GM18868 (cell line): ENCODE data around the gene UNC119B.
"Not testable (repeated sequence)": the region's sequence is repeated elsewhere in the genome, so short reads cannot be mapped to it uniquely, and the experiment has no call there.

Experiments
- ATAC-seq: cut with Tn5 transposase; IDR thresholded peaks from one replicate; pipeline ENCODE4 v1.9.1; 2021; ENCODE audit warnings: mild to moderate bottlenecking, moderate library complexity; ENCODE audit not compliant: unreplicated experiment

Gene UNC119B

DNA sequence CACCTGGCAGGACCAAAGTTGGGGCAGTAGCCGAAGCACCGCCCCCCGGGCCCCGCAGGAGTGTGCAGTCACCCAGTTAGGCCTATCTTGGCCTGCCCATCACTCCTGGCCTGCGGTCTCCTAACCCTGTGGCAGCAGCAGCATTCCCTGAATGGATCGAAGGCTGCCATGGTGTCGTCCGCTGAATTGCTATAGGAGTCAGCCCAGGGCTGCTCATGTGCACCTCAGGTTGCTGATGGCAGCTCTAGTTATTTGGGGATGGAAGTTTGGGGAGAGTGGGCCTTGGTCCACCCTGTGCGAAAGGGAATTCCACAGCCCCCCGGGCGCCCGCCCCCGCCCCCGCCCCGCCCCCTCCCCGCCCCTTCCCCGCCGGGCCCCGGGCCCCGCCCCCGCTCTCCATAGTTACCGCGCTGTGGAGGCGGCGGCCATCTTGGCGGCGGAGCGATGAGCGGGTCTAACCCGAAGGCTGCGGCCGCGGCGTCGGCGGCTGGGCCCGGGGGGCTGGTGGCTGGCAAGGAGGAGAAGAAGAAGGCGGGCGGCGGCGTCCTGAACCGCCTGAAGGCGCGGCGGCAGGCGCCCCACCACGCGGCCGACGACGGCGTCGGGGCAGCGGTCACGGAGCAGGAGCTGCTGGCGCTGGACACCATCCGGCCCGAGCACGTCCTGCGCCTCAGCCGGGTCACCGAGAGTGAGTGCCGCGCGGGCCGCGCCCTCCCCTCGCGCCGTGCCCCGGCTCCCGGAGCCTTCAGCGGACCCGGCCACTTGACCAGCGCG lies at the start of gene UNC119B:
Gene UNC119B, plus strand, starts transcription at position 428 of the 774 bp plus-strand sequence. Its CDS starts 17 bp downstream, at position 445.
- peak; percentile 71 for ATAC-seq

DNA sequence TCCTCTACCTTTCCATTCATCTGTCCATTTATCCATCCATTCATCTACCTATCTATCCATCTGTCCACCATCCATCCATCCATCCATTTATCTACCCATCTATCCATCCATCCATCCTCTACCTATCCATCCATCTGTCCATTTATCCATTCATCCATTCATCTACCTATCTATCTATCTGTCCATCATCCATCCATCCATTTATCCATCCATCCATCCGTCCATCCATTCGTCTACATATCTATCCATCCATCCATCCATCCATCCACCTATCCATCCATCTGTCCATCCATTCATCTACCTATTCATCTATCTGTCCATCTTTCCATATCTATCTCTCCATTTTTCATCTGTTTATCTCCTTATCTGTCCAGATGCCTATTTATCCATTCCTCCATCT lies 48.8 kb upstream of the UNC119B start:
- no peak for ATAC-seq

DNA sequence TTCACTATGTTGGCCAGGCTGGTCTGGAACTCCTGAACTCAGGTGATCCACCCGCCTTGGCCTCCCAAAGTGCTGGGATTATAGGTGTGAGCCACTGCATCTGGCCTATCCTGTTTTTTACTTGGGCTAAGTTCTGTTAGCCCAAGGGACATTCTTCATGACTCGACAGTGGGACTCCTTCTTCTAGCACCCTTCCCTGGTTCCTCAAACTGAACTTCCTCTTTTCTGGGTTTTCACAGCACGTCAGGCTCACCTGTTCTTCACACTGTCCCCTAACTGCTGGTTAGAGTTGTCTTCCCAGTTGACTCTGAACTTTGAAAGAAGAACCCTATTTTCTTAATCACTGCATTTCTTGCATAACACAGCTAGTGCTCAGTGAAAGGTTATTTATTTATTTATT lies 47.4 kb upstream of the UNC119B start:
- peak; percentile 84 for ATAC-seq

DNA sequence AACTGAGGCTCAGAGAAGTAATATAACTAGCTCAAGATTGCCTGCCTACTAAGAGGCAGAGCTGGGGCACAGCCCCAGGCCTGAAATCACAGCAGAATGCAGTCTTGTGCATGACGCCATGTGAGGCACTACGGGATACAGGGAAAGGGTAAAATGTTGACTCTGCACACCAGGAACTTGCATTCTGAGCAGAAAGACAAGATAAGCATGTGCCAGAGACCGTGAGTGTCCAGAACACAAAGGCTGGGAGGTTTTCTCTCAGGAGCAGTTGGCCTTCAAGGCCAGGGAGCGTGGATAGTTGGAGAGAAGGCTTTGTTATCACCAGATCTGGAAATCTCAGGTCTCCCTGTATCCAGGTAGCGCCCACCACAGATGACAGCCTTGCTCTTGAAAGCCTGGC lies 46.5 kb upstream of the UNC119B start:
- ATAC-seq, result no peak

DNA sequence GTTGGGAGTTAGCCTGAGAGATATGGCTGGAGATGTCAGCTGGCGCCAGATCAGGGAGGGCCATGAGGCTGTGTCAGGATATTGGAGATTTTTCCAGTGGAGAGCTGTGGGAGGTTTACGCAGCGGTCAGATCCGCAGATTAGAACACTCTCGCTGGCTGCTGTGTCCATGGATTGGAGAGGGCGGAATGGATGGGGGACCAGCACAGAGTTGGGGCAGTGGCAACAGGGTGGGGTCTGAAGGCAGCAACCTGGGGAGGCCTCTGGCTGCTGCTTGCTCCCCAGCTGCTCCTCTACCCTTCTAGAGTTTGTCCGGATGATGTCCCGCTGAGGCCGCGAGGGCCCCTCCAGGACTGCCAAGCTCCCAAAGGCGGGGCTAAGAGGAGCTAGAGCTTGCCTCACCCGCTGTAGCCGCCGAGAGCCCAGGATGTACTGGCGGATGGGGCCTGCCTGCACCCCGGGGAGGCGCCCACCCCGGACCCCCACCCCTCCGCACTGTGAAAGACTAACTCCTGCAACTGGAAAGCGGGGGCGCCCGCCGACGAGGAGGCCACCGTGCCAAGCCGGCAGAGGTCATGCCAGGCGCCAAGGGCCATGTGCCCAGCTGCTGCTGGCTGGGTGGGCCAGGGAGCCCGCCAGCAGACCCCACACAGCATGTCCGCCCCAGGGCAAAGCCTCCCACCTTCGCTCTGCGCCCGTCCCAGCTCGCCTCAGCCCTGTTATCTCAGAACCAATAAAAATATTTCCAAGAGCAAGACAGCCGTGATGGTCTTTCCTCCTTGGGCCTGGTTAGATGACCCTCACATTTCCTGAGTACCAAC lies 43.5 kb upstream of the UNC119B start:
- ATAC-seq, result no peak

DNA sequence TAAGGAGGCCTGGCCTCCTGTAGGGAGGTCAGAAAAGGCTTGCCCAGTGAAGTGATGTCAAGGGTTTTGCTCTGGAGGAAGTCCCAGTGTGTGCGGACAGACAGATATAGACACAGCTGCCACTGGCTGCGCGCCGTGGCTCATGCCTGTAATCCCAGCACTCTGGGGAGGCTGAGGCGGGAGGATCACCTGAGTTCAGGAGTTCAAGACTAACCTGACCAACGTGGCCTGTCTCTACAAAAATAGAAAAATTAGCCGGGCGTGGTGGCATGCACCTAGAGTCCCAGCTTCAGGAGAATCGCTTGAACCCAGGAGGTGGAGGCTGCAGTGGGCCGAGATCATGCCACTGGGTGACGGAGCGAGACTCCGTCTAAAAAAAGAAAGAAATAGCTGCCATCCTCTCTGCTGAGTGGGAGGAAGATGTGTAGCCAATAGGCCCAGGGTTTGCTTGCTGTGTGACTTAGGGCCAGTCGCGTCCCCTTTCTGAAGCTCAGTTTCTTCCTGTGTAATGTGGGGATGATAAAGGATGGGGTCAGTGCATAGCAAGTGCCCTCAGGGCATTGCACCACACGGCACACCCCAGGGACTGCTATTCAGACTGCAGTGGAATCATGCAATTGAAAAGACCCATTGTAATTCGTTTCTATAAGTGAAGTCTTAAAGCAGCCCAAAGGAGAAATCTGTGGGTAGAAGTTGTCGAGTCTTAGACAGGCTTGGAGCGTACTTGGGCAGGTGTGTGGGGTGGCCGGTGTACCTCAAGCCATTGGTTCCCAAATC lies 42.0 kb upstream of the UNC119B start:
- no peak for ATAC-seq

DNA sequence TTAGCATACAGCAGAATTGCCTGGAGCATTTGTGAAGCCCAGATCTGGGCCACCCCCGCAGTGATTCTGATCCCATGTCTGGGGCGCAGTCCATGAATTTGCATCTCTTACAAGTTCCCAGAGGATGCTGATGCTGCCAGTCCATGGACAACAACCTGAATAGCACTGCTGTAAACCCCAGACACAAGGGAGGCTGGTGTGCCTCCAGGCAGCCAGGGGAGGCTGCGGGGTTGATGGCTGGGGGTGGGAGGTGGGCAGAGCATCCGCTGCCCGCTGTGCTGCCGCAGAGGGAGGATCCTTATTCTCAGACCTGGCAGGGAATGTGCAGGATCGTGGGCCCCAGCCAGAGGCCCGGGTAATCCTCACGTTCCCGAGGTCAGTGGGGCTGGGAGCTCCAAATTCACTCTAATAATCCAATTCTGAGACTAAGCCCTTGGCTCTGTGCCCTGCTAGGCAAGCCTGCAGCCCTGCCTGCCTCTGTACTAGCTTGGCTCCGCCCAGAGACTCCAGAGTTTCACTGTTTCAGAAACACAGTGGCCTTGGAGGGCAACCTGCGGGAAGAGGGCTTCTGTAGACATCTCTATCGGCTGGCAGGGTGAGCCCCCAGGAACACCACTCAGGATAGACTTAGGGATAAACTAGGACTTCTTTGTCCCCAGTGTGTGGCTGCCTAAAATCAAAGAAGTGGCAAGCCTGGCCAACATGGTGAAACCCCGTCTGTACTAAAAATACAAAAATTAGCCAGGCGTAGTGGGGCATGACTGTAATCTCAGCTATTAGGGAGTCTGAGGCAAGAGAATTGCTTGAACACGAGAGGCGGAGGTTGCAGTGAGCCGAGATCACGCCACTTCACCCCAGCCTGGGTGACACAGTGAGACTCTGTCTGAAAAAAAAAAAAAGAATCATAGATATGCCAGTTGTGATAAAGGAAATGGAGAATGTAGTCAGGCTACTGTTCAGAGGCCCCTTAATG lies 41.1 kb upstream of the UNC119B start:
- ATAC-seq, result peak; percentile 68

DNA sequence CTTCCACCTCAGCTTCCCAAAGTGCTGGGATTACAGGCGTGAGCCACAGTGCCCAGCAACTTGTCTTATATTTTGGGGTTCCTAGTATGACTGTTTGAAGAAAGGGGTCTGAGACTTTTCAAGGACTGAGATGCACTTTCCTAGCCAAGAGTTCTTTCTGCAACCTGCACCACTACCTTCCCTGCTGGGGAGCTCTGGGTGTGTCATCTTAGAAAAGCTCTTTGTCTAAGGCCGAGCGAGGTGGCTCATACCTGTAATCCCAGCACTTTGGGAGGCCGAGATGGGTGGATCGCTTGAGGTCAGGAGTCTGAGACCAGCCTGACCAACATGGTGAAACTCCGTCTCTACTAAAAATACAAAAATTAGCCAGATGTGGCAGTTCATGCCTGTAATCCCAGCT lies 40.0 kb upstream of the UNC119B start:
- not testable (repeated sequence) for ATAC-seq

DNA sequence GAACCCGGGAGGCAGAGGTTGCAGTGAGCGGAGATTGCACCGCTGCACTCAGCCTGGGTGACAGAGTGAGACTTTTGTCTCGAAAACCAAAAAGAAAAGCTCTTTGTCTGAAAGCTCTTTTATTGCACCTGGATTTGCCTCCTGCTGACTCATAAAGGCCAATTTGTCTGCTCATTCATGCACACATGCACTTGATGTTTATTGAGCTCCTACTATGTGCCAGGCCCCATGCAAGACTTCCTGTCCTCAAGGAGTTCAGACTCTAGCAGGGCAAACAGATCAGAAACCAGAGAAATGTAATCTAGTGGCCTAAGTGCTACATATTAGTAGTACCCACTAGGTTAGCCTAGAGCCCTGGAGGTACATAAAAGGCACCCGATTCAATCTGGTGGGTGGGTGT lies 39.6 kb upstream of the UNC119B start:
- ATAC-seq, result no peak

DNA sequence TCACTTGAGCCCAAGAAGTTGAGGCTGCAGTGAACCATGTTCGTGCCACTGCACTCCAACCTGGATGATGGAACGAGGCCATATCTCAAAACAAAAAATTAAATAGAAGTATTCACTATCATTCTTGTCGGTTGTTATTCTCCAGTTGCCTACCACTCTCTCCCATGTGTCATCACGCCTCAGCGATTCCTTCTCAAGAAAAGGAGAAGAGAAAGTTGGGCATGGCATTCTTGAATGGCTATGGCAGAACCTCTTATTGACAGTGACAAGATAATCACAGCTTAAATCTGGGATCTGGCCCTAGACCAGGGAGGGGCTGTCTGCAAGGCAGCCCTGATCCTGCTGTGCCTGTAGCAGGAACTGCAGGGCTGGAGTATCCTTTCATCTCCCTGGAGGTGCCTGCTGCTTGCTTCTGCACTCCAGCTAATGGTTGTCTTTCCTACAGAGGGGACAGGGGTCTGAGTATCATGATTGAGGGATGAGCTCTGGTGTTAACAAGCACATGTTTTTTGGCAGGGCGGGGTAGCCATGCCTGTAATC lies 36.1 kb upstream of the UNC119B start:
- no peak for ATAC-seq

DNA sequence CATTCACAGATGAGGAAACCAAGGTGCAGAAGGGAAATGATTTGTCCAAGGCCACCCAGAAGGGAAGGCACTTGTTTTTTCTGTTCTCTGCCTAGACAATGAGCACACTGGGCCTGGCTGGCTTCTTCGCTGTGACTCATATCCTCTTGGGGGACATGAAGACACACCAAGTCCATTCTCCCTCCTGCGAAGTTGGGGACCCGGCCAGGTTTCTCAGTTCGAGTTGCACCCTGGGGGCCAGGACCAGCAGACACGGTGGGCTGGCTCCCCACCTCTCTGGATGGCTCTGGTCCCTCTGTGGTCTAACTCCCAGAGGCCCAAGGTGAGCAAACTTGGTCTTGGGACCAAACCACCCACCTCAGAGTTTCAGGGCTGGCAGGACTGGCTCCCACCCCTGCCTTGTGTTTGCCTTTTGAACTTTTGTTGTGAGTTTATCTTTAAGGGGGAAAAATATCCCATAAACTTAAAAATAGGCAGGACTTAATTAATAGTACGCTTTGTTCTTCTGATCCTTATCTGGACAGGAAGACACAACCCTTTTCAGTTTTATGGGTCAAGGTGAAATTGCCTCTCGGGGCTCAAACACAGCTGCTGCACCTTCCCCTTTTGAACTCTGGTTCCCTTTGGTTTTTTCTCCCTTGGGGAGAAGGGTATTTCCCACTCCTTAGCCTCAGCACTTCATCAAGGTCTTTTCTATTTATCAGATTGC lies 32.3 kb upstream of the UNC119B start:
- ATAC-seq, result peak; percentile 63

DNA sequence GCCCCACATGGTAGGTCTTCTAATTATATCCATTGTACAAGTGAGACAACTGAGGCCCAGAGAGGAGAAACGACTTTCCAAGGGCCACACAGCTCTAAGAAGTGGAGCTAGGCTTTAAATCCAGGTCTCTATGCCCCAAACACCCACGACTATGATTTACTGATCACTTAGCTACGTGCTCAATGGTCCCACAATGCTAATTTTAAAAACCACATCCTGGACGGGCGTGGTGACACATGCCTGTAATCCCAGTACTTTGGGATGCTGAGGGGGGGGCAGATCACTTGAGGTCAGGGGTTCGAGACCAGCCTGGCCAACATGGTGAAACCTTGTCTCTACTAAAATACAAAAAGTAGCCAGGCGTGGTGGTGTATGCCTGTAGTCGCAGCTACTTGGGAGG lies 31.7 kb upstream of the UNC119B start:
- ATAC-seq, result peak; percentile 6

DNA sequence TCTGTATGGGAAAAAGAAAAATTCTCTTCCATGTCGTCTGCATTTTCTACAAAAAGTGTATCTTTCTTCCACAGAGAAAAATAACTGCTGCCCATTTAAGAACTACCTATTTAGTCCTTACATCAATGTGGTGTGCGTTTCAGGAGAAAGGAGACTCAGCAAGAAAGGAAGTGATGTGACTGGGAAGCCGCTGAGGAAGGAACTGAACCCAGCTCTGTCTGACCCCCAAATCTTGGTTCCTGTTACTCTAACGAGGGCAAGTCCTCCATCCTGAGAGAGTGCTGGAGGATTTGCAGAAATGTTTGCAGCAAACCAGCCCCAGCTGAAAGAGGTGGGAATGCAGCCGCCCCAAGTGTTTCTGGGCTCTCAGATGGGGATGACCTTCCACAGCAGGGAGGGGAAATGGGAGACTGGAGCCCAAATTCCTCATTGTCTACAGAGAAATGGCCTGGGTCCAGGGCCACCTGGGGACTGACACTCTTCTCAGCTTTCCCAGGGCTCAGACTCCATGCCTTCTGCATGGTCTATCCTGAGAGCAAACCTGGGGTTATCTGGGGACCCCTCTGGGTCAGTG lies 30.0 kb upstream of the UNC119B start:
- ATAC-seq, result no peak

DNA sequence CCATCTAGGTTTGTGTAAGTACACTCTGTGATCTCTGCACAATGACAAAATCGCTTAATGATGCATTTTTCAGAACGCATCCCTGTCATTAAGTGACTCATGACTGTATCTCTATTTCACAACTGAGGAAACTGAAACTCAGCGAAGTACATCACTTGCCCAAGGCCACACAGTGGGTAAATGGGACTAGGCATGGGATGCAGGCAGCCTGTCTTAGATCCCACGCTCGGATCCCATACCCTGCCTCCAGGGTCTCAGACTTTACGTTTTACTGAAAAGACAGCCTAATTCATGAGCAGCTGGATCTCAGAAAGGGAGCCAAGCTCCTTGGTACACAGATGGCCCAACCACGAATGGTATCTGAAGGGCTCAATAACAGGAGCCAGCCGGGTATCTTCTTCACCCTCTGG lies 25.7 kb upstream of the UNC119B start:
- ATAC-seq, result no peak

DNA sequence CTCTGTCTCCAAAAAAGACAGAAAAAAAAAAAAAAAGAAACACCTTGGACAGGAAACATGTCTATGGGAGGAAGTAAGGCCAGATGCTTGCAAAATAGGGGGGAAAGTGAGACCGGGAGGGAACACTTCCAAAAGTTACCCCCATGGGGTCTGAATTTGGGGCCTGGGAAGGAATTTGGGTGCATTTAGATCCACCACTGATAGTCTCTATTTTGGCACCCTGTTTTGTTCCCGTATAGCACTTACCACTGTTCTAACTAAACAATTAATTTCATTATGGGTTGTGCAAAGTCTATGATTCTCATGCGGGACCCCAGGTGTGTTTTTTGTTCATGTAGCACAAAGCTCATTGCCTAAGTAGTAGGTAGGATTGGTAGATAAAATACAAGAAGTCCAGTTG lies 24.7 kb upstream of the UNC119B start:
- no peak for ATAC-seq

DNA sequence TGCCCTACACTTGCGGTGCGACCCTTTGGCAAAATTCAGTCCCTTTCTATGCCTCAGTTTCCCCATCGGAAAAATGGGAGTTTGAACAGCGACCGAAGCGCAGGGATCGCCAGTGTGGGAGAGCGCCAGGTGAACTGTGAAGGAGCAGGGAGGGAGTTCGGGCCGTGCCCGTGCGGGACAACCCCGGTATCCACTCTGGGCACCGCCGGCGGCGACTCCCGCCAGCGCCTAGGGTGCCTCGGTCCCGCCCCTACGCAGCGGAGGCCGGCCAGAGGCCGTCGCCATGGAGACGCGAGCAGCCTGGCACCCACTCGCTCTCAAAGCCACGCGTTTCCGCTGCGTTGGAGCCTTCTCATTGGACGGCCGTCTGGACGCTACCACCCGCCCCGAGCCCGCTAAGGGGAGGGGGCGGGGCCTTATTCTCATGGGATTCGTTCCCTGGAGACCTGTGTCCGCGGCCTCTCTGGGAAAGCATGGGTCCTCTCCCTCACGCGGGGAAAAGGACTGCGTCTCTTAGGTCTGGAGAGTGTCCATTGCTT lies 24.0 kb upstream of the UNC119B start:
- ATAC-seq, result peak; percentile 69

DNA sequence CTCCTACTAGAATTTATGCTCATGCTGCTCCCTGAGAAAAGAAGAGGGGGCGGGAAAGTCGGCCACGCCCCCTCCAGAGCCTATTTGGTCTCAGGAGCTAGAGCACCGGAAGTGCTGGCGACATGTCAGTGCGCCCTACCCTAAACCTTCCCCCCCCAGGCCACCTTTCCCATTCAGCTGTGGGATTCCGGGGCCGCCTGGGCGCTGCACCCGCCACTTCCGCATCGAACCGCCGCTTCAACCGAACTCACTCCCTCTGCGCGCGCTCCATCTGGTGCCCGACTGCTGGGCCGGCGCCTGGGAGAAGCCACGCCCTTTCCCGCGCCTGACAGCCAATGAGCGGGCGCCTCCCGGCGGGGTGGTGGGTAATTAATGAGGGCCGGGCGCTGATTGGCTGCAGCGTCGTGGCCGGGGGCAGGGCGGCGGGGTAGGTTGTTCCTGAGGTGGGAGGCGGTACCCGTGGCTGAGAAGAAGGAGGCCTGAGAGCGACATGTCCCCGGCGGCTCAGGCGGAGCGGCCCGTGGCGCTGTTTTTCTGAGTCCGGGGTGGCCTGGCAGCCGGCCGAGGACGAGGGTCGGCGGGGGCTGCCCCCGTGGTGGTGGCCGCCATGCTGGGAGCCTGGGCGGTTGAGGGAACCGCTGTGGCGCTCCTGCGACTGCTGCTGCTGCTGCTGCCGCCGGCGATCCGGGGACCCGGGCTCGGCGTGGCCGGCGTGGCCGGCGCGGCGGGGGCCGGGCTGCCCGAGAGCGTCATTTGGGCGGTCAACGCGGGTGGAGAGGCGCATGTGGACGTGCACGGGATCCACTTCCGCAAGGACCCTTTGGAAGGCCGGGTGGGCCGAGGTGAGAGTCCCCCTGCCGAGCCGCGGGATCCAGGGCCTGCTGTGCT lies 23.3 kb upstream of the UNC119B start, which contains the start of gene MLEC:
Gene MLEC, plus strand, starts transcription at position 460 of the 888 bp plus-strand sequence. Its CDS starts 148 bp downstream, at position 608.
- peak; percentile 66 for ATAC-seq
